Pons (tissue), 1 donor: ENCODE results near the gene USP32.
"Not testable (repeated sequence)": the region's sequence is repeated elsewhere in the genome, so short reads cannot be mapped to it uniquely, and the experiment has no call there.

Source experiments
- DNase-seq: peaks from one replicate; pipeline ENCODE4 v3.0.0-alpha.2; 2016; ENCODE audit warnings: low spot score

The USP32 gene, protein sequence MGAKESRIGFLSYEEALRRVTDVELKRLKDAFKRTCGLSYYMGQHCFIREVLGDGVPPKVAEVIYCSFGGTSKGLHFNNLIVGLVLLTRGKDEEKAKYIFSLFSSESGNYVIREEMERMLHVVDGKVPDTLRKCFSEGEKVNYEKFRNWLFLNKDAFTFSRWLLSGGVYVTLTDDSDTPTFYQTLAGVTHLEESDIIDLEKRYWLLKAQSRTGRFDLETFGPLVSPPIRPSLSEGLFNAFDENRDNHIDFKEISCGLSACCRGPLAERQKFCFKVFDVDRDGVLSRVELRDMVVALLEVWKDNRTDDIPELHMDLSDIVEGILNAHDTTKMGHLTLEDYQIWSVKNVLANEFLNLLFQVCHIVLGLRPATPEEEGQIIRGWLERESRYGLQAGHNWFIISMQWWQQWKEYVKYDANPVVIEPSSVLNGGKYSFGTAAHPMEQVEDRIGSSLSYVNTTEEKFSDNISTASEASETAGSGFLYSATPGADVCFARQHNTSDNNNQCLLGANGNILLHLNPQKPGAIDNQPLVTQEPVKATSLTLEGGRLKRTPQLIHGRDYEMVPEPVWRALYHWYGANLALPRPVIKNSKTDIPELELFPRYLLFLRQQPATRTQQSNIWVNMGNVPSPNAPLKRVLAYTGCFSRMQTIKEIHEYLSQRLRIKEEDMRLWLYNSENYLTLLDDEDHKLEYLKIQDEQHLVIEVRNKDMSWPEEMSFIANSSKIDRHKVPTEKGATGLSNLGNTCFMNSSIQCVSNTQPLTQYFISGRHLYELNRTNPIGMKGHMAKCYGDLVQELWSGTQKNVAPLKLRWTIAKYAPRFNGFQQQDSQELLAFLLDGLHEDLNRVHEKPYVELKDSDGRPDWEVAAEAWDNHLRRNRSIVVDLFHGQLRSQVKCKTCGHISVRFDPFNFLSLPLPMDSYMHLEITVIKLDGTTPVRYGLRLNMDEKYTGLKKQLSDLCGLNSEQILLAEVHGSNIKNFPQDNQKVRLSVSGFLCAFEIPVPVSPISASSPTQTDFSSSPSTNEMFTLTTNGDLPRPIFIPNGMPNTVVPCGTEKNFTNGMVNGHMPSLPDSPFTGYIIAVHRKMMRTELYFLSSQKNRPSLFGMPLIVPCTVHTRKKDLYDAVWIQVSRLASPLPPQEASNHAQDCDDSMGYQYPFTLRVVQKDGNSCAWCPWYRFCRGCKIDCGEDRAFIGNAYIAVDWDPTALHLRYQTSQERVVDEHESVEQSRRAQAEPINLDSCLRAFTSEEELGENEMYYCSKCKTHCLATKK (N-terminal part only)

DNA sequence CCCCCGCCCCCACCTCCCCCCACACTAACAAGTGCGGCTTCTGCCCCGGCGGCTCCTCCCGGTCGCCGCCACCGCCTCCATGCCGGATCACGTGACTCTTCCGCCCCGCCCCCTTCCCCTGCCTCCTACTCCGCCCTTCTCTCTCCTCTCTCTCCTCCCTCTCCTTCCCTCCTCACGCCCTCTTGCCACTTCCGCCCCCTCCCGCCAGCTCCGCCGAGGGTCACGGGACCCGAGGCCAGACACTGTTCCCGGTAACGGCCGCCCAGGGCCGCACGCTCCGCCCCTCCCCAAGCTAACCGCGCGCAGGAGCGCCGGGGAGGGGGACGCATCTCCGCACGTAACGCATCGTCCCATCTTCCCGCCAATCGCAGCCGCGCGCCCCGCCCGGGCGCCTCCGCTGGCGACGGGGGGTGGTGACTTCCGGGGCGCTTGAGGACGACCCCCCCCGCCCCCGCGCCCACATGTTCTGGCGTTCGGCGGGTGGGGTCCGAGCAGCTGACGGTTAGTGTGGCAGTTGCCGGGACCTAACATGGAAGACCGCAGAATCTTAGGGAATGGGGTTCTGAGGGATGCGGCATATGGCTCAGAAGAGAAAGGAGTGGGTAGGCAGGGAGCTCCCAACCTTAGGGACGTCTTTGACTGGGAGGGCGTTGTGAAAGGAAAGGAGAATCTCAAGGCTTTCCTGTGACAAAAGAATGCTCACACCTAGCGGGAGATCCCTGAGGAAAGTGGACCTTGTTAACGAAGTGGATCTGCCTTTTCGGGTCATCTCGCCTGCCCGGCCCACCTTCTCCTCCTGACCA is at the start of gene USP32:
TSS of gene USP32 (minus strand) at position 92 of the 803 bp plus-strand sequence. CDS start 194 bp downstream, outside the sequence.
- peak; percentile 98 for DNase-seq

DNA sequence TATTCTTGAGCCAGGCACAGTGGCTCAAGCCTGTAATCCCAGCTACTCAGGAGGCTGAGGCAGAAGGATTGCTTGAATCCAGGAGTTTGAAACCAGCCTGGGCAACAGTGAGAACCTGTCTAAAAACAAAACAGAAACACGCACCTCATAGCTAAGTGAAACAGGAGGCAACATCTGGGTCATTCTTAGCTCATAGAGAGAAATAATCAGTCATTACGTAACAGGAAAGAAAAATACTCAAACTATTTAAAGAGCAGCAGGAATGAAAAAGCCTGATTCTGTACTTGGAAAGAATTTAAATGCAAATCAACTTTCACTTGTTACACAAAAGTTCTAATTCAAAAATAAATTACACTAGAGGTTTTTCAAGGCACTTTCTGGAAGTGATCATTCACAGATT is 47.6 kb upstream of the USP32 start:
- no peak for DNase-seq

DNA sequence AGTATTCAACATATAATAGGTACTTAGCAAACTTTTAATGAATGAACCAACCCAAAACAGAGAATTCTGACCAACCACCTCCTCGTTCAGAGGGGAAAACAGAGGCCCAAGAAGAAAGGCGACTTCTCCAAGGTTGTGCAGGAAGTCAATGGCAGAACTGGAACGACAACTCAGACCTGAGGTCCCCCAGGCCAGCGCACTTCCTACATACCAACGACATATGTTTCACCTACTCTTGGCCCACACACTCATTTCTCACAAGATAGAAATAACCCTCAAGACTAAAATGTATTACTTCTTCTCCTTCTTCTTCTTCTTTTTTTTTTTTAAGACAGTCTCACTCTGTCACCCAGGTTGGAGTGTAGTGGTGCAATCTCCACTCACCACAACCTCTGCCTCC is 44.7 kb upstream of the USP32 start:
- no peak for DNase-seq

DNA sequence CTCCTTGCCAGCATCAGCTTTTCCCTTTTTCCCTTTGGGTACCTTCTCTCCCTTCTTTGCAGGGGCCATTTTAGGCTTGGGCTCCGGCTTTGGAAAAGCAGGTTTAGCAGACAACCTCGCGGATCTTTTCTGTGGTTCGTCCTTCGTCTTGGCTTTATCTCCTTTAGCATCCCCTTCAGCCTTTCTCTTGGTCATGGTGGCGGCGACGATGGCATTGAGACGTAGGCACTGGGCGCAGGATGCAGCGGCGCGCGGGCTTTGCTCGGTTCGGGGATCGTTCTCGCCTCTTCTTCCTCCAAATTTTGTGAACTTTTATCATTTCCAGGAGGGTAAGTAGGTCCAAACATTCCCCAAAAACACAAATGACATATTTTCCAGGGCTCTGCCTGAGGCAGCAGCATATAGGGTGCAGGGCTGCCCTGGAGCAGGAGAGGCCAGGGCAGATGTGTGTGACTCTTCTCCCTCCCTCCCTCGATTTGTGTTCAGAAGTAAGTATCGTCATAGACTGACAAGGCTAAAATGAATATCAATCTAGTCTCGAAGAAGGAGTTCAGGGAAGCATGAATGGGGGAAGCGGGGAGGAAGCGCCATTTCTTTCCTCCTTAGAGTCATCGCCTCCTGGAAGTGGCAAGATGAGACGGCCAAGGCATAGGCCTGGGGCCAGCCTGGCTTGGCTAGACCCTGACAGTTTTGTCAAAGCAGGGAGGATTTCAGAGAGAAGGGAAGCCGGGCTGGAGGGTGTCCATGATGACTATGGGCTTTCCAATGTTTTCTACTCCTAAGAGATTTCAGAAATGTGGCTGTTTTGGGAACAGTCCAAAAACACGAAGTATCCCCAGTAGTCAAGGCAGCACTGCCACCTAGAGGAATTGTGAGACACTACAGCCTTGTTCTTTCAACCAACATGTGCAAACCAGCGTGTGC is 43.6 kb upstream of the USP32 start:
- DNase-seq: peak; percentile 97

DNA sequence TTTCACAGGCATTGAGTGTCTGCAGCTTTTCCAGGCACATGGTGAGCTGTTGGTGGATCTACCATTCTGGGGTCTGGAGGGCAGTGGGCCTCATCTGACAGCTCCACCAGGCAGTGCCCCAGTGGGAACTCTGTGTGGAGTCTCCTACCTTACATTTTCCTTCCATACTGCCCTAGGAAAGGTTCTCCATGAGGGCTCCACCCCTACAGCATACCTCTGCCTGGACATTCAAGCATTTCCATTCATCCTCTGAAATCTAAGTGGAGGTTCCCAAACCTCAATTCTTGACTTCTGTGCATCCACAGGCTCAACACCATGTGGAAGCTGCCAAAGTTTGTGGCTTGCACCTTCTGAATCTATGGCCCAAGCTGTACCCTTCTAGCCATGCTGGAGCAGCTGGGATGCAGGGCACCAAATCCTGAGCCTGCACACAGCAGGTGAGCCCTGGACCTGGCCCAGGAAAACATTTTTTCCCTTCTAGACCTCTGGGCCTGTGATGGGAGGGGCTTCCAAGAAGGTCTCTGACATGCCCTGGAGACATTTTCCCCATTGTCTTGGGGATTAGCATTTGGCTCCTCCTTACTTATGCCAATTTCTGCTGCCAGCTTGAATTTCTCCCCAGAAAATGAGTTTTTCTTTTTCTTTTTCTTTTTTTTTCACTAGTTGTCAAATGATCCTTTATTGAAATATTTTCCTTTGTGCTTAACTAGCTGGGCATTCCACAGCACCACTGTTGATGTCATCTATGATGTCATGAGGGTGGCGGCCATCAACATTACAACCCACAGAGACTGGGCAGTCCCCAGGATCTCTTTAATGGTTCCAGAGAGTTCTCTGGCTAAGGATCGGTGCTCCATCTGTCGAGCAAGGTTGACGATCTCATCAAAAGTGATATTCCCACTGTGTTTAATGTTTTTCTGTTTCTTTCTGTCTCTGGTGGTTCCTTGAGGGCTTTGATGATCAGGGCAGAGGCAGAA is 41.4 kb upstream of the USP32 start:
- DNase-seq: not testable (repeated sequence)

DNA sequence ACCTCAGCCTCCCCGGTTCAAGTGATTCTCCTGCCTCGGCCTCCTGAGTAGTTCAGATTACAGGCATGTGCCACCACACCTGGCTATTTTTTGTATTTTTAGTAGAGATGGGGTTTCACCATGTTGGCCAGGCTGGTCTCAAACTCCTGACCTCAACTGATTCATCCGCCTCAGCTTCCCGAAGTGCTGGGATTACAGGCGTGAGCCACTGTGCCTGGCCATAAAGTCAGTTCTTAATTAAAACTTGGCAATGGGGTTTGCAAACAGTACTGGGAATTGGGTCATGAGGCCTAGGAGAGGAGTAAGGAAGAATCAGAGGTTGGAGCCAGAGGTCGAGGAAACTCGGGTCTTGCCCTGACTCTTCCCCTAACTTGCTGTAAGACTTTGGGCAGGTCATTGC is 38.6 kb upstream of the USP32 start:
- DNase-seq: not testable (repeated sequence)

DNA sequence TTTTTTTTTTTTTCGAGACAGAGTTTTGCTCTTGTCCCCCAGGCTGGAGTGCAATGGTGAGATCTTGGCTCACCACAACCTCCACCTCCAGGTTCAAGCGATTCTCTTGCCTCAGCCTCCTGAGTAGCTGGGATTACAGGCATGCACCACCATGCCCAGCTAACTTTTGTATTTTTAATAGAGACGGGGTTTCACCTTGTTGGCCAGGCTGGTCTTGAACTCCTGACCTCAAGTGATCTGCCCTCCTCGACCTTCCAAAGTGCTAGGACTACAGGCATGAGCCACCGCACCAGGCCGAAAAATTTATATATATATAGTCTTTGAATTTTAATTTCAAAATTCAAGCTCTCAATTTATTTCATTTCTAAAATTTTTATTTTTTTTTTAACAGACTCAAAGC is 36.6 kb upstream of the USP32 start:
- not testable (repeated sequence) for DNase-seq

DNA sequence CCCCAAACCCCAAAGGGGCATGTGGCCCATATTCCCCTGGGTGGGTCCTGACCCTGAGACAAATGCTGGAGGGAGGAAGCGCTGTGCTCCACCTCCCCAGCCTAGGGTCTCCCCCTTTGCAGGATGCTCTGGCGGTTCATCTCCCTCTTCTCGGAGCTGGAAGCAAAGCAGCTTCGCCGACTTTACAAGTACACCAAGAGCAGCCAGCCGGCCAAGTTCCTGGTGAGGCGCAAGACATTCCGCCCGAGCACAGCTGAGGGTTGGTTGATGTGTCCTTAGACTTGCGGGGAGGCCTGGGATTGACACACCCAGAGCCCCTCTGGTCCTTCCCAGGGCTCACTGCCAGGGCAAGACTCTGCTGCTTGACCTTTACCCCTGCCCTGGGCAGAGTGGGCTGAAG is 34.7 kb upstream of the USP32 start:
- no peak for DNase-seq

DNA sequence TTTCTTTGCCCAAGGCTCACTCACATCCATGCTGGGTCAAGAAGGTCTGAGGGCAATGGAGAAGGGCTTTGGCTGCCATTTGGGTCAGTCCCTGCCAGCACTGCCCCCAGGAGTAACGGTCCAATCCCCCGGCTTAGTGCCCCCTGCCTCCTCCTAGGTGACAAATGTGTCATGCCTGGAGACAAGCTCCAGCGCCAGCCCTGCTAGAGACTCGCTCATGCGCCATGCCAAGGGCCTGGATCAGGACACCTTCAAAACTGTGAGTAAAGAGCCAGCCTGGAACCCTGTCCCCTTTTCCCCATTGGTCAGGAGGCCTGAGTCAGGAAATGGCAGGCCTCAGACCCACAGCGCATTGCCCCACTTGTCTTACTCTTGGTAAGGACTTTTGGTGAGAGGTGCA is 33.7 kb upstream of the USP32 start:
- no peak for DNase-seq

DNA sequence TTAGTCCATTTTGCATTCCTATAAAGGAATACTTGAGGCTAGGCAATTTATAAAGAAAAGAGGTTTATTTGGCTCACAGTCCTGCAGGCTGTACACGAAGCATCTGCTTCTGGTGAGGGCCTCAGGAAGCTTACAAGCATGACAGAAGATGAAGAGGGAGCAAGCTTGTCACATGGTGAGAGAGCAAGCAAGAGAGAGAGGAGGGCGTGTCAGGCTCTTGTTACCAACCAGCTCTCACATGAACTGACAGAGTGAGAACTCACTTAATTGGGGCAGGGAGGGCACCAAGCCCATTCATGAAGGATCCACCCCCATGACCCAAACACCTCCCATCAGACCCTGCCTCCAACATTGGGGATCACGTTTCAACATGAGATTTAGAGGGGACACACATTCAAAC is 31.9 kb upstream of the USP32 start:
- DNase-seq: no peak

DNA sequence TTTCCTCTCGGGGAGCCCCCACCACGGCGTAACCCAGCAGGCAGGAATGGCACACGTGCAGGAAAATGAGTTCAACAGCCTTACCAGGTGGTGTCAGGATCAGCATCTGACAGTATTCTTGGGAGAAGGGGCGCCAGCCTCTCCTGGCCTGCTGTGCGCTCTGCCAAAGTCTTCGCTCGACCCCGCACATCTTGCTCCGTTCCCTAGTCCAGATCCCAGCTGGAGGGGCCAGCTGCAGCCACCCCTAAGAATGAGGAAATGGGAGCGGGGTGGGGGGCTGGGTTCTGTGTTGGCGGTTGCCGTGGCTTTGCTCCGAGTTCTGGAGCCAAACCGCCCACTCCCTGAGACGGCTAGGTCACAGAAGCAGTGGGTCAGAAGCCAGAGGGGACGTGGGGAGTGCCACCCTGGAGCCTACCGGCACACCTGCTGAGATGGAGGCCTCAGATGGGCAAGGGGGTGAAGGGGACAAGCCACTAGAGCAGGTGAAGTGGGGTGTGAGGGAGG is 30.3 kb upstream of the USP32 start, which contains the start of gene CHCT1:
TSS of gene CHCT1 (plus strand) at position 328 of the 504 bp plus-strand sequence. CDS start at position 432, 104 bp downstream.
- DNase-seq: no peak

DNA sequence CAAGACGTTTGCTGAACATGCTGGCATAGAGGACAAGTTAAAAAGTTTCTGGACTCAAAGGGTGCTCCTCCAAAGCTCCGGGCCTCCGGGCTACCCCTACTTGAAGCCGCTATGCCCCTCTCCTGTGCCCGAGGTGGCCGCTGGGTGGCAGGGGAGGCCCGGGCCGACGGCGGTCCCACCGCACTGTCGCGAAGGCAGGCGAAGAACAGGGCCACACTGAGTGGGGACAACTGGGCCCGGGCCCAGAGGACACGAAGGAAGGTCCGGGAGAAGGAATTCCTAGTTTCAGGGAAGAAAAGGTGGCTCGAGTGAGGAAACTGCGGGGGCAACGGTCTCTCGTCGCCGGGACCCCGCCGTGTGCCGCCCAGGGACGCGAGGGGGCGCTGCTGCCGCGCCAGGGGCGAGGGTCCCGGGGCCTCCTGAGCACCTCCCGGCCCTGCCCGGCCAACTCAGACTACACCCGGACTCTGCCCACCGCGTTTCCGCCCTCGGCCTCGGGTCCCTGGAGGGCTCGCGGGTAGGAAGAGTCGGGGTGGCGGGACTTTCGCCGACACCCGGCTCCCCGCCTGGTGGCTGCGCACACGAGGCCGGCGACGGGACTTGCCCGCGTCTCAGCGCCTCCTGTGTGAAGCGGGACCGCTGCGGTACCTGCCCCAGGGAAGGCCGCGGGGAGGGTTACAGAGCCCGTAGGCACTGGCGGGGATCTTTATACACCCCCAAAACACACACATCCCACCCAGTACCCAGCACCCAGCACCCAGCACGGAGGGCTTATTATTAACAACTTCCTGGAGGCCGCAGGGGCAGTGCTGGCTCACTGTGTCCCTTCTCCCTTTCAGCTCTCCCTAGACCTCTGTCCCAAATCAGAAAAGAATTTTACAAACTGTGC is 29.6 kb upstream of the USP32 start:
- peak; percentile 67 for DNase-seq

DNA sequence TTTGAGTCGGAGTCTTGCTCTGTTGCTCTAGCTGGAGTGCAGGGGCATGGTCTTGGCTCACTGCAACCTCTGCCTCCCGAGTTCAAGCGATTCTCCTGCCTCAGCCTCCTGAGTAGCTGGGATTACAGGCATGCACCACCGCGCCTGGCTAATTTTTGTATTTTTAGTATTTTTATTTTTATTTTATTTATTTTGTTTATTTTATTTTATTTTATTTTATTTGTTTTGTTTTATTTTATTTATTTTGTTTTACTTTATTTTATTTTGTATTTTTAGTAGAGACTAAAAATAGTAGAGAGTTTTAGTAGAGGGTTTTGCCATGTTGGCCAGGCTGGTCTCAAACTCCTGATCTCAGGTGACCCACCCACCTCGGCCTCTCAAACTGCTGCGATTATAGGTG is 27.9 kb upstream of the USP32 start:
- DNase-seq: not testable (repeated sequence)

DNA sequence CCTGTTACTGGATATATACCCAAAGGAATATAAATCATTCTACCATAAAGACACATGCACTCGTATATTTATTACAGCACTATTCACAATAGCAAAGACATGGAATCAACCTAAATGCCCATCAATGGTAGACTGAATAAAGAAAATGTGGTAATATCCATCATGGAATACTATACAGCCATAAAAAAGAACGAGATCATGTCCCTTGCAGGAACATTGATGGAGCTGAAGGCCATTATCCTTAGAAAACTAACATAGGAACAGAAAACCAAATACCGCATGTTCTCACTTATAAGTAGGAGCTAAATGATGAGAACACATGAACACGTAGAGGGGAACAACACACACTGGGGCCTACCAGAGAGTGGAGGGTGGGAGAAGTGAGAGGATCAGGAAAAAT is 27.1 kb upstream of the USP32 start:
- not testable (repeated sequence) for DNase-seq

DNA sequence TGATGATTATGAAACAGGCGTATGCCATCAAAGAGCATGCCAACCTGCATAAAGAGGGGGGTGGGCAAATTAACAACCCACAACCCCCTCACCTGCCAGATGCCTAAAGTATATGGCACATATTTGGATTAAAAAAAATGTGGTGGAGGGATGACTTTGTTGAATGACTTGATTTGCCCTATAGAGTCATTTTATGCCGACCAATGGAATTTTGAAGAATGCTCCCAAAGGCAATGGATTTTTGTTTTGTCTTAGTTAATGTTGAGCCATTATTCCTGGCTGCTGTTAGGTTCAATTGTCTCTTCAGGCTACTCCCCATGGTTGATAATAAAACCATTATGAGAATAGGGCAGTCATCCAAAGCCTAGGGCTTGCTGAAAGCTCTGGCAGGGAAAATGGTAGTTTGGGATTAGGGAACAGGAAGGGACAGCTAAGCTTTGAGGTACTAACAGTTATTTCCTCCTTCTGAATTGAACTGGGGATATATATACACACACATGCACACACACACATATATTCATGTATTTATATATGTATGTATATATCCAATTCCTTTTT is 24.5 kb upstream of the USP32 start:
- DNase-seq: peak; percentile 97

DNA sequence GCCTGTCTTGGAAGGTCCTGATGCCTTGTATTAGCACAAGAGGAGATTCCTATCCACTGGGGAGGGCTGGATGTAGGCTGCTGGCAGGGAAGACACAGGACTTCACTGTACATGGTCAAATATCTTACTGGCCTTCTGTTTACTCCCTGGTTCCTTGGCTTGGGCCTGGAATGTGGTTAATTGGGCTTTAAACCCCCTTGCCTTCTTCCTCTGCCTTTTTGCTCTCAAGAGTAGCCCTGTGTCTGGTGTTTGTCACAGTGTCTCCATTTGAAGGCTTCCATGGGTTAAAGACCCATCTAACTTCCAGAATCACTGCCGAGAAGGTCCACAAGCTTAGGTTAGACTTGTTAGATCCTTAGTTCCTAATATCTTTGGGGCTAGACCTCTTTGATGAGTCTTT is 23.2 kb upstream of the USP32 start:
- DNase-seq: no peak

DNA sequence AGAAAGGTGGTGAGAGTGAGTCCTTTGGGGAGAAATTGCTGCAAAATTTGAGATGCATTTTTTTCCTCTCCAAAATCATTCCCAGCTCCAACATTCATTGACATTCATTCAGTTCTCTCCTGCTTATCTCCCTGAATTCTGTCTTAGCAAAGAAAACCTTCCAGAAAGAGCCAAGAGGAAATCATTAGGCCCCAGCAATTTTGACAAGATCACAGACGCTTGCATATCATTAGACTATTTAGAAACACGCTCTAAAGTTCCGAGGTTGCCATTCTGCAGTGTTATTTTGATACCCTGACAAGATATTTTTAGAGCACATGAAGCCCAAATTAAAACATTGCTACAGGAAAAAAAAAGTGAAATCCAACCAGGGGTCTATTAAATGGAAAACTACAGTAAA is 20.8 kb upstream of the USP32 start:
- DNase-seq: no peak
